Stimulated activated CD4-positive, alpha-beta T cell treated with anti-CD3 and anti-CD28 coated beads, Interleukin-12 subunit alpha, Interleukin-12 subunit beta, amount 100 ng/mL, for 24 hours (primary cell): ENCODE data around the gene WASHC1.
A peak's percentile ranks its signal among the peaks of the same experiment; 100 is the strongest.
"Not testable (repeated sequence)": the region's sequence is repeated elsewhere in the genome, so short reads cannot be mapped to it uniquely, and the experiment has no call there.

Source experiments
- DNase-seq, 2 experiments: peaks; one replicate each; pipeline ENCODE4 v3.0.0-alpha.2; 2020; ENCODE audit warnings: low read depth in 2 of 2

Gene WASHC1

GRCh38 chr9:14129-14809 is 15.0 kb downstream of the WASHC1 start:
- DNase-seq: not testable (repeated sequence)

- peak; percentile 43 to 76 for DNase-seq
Measured at GRCh38 chr9:11206-11605, 18.1 kb downstream of the WASHC1 start.

- not testable (repeated sequence) for DNase-seq
Measured at GRCh38 chr9:10653-11053, 18.6 kb downstream of the WASHC1 start.

GRCh38 chr9:10207-10606 is 19.0 kb downstream of the WASHC1 start:
- DNase-seq: not testable (repeated sequence)
